ENCODE results near the gene FAM53A.

DNA sequence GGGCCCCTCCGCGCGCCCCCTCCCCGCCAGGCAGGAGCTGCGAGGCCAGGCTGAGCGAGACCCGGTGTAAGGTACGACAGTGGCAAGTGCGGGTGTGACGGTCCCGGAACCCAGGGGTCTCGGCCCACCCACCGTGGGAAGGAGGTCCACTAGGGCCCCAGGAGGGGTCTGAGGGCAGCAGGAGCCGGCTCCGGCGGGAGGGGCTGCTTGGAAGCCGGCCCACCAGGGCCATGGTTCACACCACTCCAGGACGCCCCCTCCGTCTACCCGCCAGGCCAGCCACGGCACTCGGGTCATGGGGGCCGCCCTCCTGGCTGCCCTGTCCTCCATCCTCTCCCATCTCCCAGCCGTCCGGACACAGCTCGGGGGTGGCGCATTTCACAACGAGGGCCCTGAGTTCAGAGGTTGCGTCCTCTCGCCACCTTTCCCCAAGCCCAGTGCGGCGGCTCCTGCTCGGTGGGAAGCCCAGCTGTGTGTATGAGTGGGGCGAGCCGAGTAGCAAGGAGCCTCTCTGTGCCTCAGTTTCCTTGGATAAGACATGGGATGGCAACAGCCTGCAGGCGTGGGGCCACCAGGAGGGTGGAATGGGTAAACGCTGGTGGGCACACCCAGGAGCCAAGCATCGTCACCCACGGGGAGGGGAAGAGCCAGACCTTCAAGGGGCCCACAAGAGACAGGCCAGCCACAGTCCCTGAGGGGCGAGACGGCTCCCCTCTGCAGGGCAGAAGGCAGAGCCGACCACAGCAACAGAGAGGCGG lies 81.3 kb downstream of the FAM53A start:
- TF ChIP-seq POLR2A (IDR thresholded peaks at IDR 0.05; ENCODE audit: low read length) (no peak), GATA1 (IDR thresholded peaks at IDR 0.05; ENCODE audit: low read depth, low read length) (no peak)

Data from erythroblast (primary cell).